ENCODE data around the gene TOX3.

DNA sequence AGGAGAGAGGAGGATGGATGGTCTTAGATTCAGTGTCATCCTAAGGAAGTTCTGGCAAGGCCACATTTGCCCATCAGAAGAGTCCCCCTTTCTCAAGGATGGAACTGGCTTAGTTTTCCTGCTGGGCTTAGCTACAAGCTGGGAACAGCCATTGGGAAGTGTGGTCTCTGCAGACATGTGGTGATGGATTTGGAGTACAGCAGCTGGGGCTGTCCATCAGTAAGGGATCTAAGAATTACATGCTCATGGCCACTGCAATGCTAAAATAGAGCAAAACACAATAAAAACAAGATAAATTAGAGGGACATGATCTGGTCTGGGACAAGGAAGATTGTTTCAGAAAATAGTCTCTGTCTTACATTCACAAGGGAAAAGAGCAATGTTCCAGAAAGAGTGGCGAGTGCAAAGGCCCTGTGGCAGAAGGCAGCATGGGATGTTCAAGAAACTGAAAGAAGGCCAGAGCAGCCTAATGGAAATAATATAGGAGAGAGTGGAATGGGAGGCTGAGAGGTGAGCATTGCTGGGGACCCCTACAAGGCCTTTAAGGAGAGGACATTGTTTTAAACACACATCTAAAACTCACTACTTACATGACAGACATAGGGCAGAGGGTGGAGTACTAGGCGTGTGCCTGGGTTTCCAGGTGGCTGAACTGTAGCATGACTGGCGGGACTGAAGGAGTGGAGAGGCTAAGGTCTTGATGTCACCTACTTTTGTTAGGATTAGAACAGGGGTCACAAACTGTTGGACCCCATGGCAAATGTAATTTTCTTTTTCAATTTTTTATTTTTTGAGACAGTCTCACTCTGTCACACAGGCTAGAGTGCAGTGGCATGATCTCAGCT, 17.0 kb upstream of the TOX3 start:
- TF ChIP-seq L3MBTL2 (conservative IDR thresholded peaks at IDR 0.05) (no peak), CTBP1 (IDR thresholded peaks at IDR 0.05; ENCODE audit: borderline replicate concordance) (no peak), ELF4 (IDR thresholded peaks at IDR 0.05) (no peak), TARDBP (IDR thresholded peaks at IDR 0.05) (no peak), BHLHE40 (IDR thresholded peaks at IDR 0.05; ENCODE audit: borderline replicate concordance) (no peak), SP1 (IDR thresholded peaks at IDR 0.05) (no peak), ARNT (IDR thresholded peaks at IDR 0.05) (no peak), NFRKB (IDR thresholded peaks at IDR 0.05) (no peak), LEF1 (IDR thresholded peaks at IDR 0.05; ENCODE audit: borderline replicate concordance) (no peak), FOXA1 (IDR thresholded peaks at IDR 0.05) (no peak), FOXK2 (IDR thresholded peaks at IDR 0.05) (no peak), FOXM1 (IDR thresholded peaks at IDR 0.05; ENCODE audit: borderline replicate concordance) (no peak)
- TF ChIP-seq, protein P1, sequence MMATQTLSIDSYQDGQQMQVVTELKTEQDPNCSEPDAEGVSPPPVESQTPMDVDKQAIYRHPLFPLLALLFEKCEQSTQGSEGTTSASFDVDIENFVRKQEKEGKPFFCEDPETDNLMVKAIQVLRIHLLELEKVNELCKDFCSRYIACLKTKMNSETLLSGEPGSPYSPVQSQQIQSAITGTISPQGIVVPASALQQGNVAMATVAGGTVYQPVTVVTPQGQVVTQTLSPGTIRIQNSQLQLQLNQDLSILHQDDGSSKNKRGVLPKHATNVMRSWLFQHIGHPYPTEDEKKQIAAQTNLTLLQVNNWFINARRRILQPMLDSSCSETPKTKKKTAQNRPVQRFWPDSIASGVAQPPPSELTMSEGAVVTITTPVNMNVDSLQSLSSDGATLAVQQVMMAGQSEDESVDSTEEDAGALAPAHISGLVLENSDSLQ (IDR thresholded peaks at IDR 0.05), result no peak

All from HEK293T (cell line).